ENCODE data around the gene C1QTNF3.
A peak's percentile ranks its signal among the peaks of the same experiment; 100 is the strongest.
"Not testable (repeated sequence)": the region's sequence is repeated elsewhere in the genome, so short reads cannot be mapped to it uniquely, and the experiment has no call there.

C1QTNF3 gene, protein sequence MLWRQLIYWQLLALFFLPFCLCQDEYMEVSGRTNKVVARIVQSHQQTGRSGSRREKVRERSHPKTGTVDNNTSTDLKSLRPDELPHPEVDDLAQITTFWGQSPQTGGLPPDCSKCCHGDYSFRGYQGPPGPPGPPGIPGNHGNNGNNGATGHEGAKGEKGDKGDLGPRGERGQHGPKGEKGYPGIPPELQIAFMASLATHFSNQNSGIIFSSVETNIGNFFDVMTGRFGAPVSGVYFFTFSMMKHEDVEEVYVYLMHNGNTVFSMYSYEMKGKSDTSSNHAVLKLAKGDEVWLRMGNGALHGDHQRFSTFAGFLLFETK

DNA sequence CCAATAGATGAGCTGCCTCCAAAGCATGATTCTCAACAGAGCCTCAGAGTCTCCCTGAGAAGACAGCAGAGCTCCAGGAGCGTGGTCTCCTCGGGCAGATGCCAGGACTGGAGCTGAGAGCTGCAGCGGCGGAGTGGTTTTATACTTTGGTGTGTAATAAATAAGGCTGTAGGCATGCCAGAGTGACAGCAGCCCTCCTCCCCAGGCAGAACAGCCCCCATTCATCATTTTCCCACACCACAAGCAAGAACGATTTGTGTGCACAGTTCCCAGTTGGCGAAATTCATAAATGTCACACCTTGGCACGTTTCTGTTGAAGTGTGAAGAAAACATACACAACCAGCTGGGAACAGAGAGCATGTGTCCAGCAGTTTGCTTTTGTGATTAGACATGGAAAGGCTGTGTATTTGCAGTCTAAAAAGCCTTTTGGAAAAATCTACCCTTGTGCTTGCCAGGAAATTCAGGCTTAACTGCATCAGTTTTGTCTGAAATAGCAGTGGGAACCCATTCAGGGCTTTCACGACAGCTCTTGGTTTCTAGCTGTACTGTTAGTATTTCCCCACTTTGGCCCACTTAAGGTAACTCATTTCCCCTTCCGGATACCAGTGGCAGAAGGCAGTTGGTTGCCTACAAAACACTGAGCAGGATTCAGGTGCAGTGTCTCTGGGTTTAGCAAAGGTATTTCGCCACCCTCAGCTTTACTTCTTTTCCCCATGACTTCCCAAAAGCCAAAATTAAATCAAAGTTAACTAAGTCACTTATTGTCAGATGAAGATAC is at the start of gene C1QTNF3:
Gene C1QTNF3, minus strand, starts transcription at position 115 of the 778 bp plus-strand sequence. Its CDS starts 88 bp downstream, at position 27.
- no peak within 1 kb of the TSS for H3K4me3 ChIP-seq (replicated peaks in 1 of 2; ENCODE audit: low read depth in 2 of 2, low read length in 2 of 2)
- no peak for DNase-seq (ENCODE audit: low read depth in 2 of 2)
- TF ChIP-seq, protein P1, sequence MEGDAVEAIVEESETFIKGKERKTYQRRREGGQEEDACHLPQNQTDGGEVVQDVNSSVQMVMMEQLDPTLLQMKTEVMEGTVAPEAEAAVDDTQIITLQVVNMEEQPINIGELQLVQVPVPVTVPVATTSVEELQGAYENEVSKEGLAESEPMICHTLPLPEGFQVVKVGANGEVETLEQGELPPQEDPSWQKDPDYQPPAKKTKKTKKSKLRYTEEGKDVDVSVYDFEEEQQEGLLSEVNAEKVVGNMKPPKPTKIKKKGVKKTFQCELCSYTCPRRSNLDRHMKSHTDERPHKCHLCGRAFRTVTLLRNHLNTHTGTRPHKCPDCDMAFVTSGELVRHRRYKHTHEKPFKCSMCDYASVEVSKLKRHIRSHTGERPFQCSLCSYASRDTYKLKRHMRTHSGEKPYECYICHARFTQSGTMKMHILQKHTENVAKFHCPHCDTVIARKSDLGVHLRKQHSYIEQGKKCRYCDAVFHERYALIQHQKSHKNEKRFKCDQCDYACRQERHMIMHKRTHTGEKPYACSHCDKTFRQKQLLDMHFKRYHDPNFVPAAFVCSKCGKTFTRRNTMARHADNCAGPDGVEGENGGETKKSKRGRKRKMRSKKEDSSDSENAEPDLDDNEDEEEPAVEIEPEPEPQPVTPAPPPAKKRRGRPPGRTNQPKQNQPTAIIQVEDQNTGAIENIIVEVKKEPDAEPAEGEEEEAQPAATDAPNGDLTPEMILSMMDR (IDR thresholded peaks at IDR 0.05; ENCODE audit: low read depth, low read length) = no peak

DNA sequence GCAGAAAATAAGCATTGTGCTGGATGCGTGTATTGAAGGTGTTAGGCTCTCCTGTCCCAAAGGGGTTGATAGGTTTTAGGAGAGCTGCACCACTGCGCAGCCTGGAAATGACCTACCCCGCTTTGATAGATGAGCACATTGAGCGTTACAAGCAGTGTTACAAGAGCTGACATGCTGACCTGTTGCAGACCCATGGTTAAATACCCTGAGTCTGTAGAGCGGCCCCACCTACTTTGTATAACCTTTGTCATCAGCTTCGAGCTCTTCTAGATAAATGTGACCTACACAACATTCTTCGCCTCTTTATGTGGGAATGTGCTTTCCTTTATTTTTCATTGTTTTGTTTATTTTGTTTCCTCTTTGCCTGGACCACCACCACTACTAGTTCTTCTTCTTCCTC is 48.0 kb upstream of the C1QTNF3 start:
- DNase-seq (ENCODE audit: low read depth in 2 of 2); H3K4me3 ChIP-seq (replicated peaks in 1 of 2; ENCODE audit: low read depth in 2 of 2, low read length in 2 of 2): not testable (repeated sequence)

DNA sequence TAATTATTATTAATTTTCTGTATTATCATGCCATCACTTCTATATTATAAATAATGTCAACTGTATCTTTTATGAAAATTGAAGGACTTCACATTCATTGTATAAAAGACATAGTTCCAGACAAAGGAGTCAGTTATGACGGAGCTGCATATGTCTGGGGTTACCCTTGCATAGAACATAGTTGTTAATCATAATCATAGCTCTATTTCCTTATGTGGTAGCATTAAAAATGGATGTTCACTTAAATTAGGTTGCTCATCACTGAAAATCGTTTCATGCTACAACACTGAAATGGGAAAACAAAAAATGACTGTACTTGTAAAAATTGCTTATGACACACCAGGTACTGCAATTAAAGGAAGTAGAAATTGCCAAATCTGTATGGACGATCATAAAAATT is 46.8 kb upstream of the C1QTNF3 start:
- DNase-seq (ENCODE audit: low read depth in 2 of 2) = peak in 1 of 2 donors; percentile 7
- H3K4me3 ChIP-seq (replicated peaks in 1 of 2; ENCODE audit: low read depth in 2 of 2, low read length in 2 of 2) = not testable (repeated sequence)

DNA sequence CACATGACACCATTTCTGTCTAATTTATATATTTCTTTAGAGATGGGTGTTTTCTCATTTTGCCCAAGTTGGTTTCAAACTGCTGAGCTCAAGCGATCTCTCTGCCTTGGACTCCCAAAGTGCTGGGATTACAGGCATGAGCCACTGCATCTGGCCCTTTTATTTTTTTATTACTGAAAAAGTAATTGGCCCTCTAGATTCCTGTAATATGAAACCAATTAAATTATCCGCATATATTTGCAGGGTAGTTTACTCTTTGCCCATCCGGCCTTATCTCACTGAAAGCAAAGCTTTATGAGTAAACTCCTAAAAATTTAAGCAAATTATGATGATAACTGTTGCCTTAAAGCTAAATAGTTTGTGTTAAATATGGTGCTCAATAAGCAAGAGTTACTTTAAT is 44.7 kb upstream of the C1QTNF3 start:
- not testable (repeated sequence) for H3K4me3 ChIP-seq (replicated peaks in 1 of 2; ENCODE audit: low read depth in 2 of 2, low read length in 2 of 2); DNase-seq (ENCODE audit: low read depth in 2 of 2)

DNA sequence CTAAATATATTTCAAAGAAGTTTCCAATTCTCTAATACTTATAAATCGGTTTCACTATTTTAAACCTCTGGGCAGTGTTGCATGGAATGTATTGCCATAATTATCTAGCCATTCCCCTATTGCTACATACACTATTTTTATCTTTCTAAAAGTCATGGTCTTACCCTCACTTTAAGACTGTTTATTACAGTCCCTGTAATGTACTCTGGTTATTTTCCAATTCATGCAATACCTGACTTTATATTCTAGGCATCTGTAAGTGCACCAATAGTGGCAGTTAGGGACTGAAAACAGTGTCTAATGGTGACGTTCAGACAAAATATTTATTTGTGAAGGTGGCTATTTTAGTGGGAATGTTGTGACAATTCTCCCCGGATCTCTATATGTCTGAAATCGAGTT is 40.9 kb upstream of the C1QTNF3 start:
- not testable (repeated sequence) for H3K4me3 ChIP-seq (replicated peaks in 1 of 2; ENCODE audit: low read depth in 2 of 2, low read length in 2 of 2); DNase-seq (ENCODE audit: low read depth in 2 of 2)

DNA sequence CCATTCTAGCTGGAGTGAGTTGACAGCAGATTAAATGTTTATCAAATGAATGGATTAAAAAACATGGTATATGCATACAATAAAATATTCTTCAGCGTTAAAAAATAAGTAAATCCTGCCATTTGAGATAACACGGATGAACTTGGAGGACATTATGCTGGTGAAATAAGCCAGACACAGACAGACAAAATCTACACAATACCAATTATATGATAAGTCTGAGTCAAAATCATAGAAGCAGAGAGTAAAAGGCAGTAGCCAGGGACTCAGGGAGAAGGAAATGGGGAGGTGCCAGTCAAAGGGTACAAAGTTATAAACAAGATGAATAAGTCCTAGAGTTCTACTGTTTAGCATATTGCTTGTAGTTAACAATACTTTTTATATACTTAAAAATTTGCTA is 36.5 kb upstream of the C1QTNF3 start:
- not testable (repeated sequence) for DNase-seq (ENCODE audit: low read depth in 2 of 2); H3K4me3 ChIP-seq (replicated peaks in 1 of 2; ENCODE audit: low read depth in 2 of 2, low read length in 2 of 2)

DNA sequence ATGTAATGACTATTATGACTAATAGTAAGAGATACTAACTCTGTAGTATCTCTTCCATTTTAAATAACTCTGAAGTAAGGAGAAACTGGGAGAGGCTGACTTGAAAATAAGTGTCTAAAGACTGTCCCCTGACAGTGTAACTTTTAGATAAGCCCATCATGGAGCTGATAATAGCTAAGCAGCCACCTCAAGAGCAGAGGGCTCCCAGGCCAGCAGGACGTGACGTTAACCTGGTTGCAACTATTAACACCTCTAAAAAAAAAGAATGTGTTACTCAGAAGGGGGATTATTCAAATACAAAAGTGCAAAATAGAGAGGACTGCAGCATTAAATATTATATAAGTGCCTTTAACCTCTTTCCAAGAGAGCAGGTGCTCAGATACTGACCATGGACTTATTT is 34.6 kb upstream of the C1QTNF3 start:
- H3K4me3 ChIP-seq (replicated peaks in 1 of 2; ENCODE audit: low read depth in 2 of 2, low read length in 2 of 2); DNase-seq (ENCODE audit: low read depth in 2 of 2): not testable (repeated sequence)

DNA sequence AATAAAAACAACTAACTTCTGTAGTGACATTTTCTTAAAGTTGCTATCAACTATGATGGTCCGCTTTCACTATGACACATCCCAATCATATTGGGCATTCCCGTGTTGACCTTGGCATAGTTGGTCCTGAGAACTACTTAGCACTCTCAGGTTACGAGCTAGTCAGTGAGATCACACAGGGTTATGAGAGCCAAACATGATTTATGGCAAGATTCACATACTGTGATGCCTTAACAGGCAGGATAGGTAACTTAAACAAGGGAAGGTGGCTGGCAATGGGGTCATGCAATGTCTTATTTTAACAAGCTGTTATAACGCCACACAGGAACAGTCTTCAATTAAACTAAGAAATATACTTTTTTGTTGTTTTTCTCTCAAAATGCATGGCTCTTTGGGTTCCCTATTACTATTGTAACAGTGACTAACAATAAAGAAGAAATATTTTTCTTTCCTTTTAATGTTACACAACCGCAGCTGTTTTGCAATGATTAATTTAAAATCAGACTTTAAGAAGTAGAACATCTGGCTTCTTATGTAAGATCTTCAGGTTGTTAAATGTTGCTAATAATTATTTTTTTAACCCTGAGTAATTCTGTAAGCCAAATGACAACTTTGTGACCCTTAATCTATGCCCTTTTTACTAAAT is 33.8 kb upstream of the C1QTNF3 start:
- DNase-seq (ENCODE audit: low read depth in 2 of 2) = peak in 1 of 2 donors; percentile 60
- H3K4me3 ChIP-seq (replicated peaks in 1 of 2; ENCODE audit: low read depth in 2 of 2, low read length in 2 of 2) = not testable (repeated sequence)

DNA sequence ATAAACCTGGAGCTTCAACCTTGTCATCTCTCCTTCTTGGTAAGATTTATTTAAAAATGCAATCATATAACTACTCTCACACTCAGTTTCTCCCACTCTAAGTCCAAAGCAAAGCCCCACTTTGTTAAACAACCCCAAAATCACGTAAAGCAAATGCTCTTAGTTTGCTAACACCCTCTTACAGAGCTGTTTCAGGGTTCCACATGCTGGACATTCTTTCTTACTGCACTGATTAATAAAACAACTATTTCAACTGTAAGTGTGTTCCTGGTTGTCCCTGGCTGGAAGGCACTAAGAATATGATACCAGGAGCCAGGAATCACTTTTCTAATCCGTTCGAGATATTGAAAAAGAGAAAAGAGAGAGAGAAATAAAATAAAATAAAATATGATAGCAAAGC is 31.5 kb upstream of the C1QTNF3 start:
- not testable (repeated sequence) for H3K4me3 ChIP-seq (replicated peaks in 1 of 2; ENCODE audit: low read depth in 2 of 2, low read length in 2 of 2)
- peak in 1 of 2 donors; percentile 6 for DNase-seq (ENCODE audit: low read depth in 2 of 2)

DNA sequence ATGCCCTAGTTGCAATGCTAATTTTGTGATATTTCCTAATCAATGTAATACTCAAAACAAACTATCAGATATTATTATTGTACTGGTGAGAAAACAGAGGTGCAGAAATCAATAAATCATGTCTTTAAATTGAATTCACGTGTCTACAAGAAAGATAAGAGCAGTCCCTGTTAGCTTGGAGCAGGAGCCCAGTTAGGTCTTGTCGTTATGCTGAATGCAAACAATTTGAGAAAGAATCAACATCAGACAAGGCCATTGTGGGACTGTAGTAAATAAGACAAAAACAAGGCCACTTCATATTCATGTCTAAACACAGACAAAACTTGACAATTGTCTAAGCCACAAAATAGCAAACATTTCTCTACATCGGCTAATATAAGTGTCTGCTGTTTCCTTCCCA is 31.1 kb upstream of the C1QTNF3 start:
- DNase-seq (ENCODE audit: low read depth in 2 of 2); H3K4me3 ChIP-seq (replicated peaks in 1 of 2; ENCODE audit: low read depth in 2 of 2, low read length in 2 of 2): not testable (repeated sequence)

DNA sequence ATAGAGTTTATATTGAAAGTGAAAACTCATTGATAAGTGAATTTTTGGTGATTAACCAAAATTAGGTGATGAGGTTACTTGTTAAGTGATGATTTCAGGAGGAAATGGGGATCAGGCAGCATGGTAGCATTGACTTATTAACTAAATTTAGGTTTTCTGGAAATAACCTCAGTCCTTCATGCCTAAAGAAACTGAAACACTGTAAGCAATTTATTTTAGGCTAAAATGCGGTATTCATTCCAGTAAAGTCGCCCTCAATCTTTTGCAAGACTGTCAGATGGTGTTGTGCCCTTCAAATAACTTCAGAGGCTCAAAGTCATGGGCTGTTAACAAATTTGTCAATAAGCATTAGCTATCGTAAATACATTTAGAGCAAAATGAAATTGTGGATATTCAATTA is 27.6 kb upstream of the C1QTNF3 start:
- not testable (repeated sequence) for DNase-seq (ENCODE audit: low read depth in 2 of 2); H3K4me3 ChIP-seq (replicated peaks in 1 of 2; ENCODE audit: low read depth in 2 of 2, low read length in 2 of 2)

DNA sequence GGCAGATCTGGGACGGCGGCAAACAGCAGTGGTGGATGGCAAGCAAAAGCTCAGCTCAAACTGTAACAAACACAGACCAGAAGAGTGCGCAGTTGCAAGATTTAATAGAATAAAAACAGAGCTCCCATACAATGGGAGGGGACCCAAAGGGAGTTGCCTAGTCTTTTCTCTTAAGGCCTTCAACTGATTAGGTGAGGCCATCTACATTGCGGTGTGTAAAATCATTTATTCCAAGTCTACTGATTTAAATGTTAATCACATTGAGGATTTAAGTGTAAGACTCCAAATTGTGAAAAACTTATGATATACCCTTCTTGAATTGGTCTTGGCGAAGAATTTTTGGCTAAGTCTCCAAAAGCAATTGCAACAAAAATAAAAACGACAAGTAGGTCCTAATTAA is 21.6 kb upstream of the C1QTNF3 start:
- no peak for DNase-seq (ENCODE audit: low read depth in 2 of 2)
- TF ChIP-seq, protein P1 (IDR thresholded peaks at IDR 0.05; ENCODE audit: low read depth, low read length) = no peak

More for the DNA sequence above, 21.6 kb upstream of the C1QTNF3 start:
- no peak overlapping the region for H3K4me3 ChIP-seq (replicated peaks in 1 of 2; ENCODE audit: low read depth in 2 of 2, low read length in 2 of 2)
